Neural cell (in vitro differentiated cells): ENCODE data around the gene PEA15. TPM values are rescaled to one million over a fixed set of nuclear protein-coding genes. Genes with fewer than 3 reads are reported as not detected.

Experiments
- H2AFZ ChIP-seq: fragments of 200-600, 300-800 bp; sonication (generic), shearing (Covaris generic); 2 replicates; pipeline ENCODE4 v1.6.0; 2014; ENCODE audit warnings: low read depth, mild to moderate bottlenecking, antibody characterized with exemption, low read length, moderate library complexity
- H3F3A ChIP-seq: fragments of 200-600 bp; shearing (Covaris generic); 2 replicates; pipeline ENCODE4 v1.6.1; 2016; ENCODE audit warnings: mild to moderate bottlenecking, moderate library complexity, mixed read lengths, antibody characterized with exemption, low read length; ENCODE audit not compliant: insufficient read depth, poor library complexity, severe bottlenecking
- H3K27ac ChIP-seq: fragments of 200-600, 300-800 bp; sonication (generic), shearing (Covaris generic); 2 replicates; pipeline ENCODE4 v1.5.1; 2014; ENCODE audit warnings: mild to moderate bottlenecking, low read length, moderate library complexity
- H3K27me3 ChIP-seq: fragments of 300-800, 200-600 bp; sonication (generic), shearing (Covaris generic); 2 replicates; pipeline ENCODE4 v1.6.0; 2014; ENCODE audit warnings: mild to moderate bottlenecking, low read depth, low read length, moderate library complexity; ENCODE audit not compliant: insufficient read depth
- H3K36me3 ChIP-seq: fragments of 300-800, 200-600 bp; sonication (generic), shearing (Covaris generic); 2 replicates; pipeline ENCODE4 v1.5.1; 2014; ENCODE audit warnings: mild to moderate bottlenecking, antibody characterized with exemption, low read length, moderate library complexity; ENCODE audit not compliant: insufficient read depth
- H3K4me2 ChIP-seq: fragments of 300-800, 200-600 bp; sonication (generic), shearing (Covaris generic); 2 replicates; pipeline ENCODE4 v1.6.0; 2014; ENCODE audit warnings: mild to moderate bottlenecking, low read length
- H3K4me3 ChIP-seq: fragments of 300-800, 200-600 bp; sonication (generic), shearing (Covaris generic); 2 replicates; pipeline ENCODE4 v1.5.1; 2014; ENCODE audit warnings: mild to moderate bottlenecking, low read length, moderate library complexity
- H3K79me2 ChIP-seq: fragments of 200-600 bp; shearing (Covaris generic); replicated peaks from 2 replicates; pipeline ENCODE4 v1.6.0; 2014; ENCODE audit warnings: mild to moderate bottlenecking, low read length, moderate library complexity; ENCODE audit not compliant: insufficient read depth
- H3K9ac ChIP-seq: fragments of 300-800, 200-600 bp; sonication (generic), shearing (Covaris generic); 2 replicates; pipeline ENCODE4 v1.6.1; 2016; ENCODE audit warnings: mild to moderate bottlenecking, low read length, mixed read lengths
- H3K9me2 ChIP-seq: fragments of 200-600 bp; shearing (Covaris generic); 2 replicates; pipeline ENCODE4 v1.6.1; 2016; ENCODE audit warnings: mild to moderate bottlenecking, low read length, mixed read lengths; ENCODE audit not compliant: insufficient read depth
- H3K9me3 ChIP-seq: fragments of 200-600, 300-800 bp; sonication (generic), shearing (Covaris generic); 2 replicates; pipeline ENCODE4 v1.6.1; 2016; ENCODE audit warnings: mild to moderate bottlenecking, mixed run types, low read length, moderate library complexity, mixed read lengths
- H4K20me1 ChIP-seq: fragments of 200-600 bp; shearing (Covaris generic); 2 replicates; pipeline ENCODE4 v1.6.1; 2016; ENCODE audit warnings: mild to moderate bottlenecking, mixed run types; ENCODE audit not compliant: insufficient read depth
- CTCF ChIP-seq: fragments of 450-650 bp; IDR thresholded peaks from 2 replicates; pipeline ENCODE4 v1.5.1; 2014; ENCODE audit warnings: antibody characterized with exemption, mild to moderate bottlenecking, moderate library complexity; ENCODE audit not compliant: poor library complexity, severe bottlenecking
- EP300 ChIP-seq: fragments of 450-650 bp; conservative IDR thresholded peaks from 2 replicates; pipeline ENCODE4 v1.6.1; 2014; ENCODE audit warnings: antibody characterized with exemption, mild to moderate bottlenecking, moderate library complexity; ENCODE audit not compliant: poor library complexity, severe bottlenecking
- EZH2 ChIP-seq: fragments of 200-600, 300-800 bp; shearing (Covaris generic), sonication (generic); IDR thresholded peaks from 2 replicates; pipeline ENCODE4 v1.6.1; 2014; ENCODE audit warnings: antibody characterized with exemption, low read length, borderline replicate concordance, mild to moderate bottlenecking; ENCODE audit not compliant: insufficient read depth, poor library complexity, severe bottlenecking
- MXI1 ChIP-seq: fragments of 450-650 bp; conservative IDR thresholded peaks from 2 replicates; pipeline ENCODE4 v1.6.1; 2014; ENCODE audit warnings: antibody characterized with exemption, mild to moderate bottlenecking; ENCODE audit not compliant: poor library complexity, severe bottlenecking
- POLR2AphosphoS5 ChIP-seq: IDR thresholded peaks from 2 replicates; pipeline ENCODE4 v1.6.1; 2012
- RAD21 ChIP-seq: fragments of 450-650 bp; conservative IDR thresholded peaks from 2 replicates; pipeline ENCODE4 v1.6.1; 2014; ENCODE audit warnings: antibody characterized with exemption, mild to moderate bottlenecking, moderate library complexity
- REST ChIP-seq: IDR thresholded peaks from 2 replicates; pipeline ENCODE4 v1.6.1; 2012; ENCODE audit warnings: borderline replicate concordance
- SMC3 ChIP-seq: fragments of 450-650 bp; conservative IDR thresholded peaks from 2 replicates; pipeline ENCODE4 v1.6.1; 2014; ENCODE audit warnings: antibody characterized with exemption, mild to moderate bottlenecking, moderate library complexity; ENCODE audit not compliant: poor library complexity
- TAF1 ChIP-seq: IDR thresholded peaks from 2 replicates; pipeline ENCODE4 v1.6.1; 2012; ENCODE audit warnings: low read depth
- polyA plus RNA-seq: library from polyadenylated mRNA; depleted of rRNA; stranded (reverse); fragments of >200 nt; gene quantifications from 2 replicates; pipeline ENCODE4 v1.2.3, GENCODE V29; 2014

The PEA15 gene
- polyA plus RNA-seq, 1 donor from 2014 or later, result 46.4 TPM

- Histone ChIP-seq H3K9me2 (no peaks in the 10 kb centered on the region), H3K9ac (no peak overlapping the region), H3K27me3 (no peaks in the 10 kb centered on the region), H2AFZ (no peak overlapping the region), H4K20me1 (no peaks in the 10 kb centered on the region), H3F3A (no peaks in the 10 kb centered on the region), H3K9me3 (no peaks in the 10 kb centered on the region), H3K4me2 (no peak overlapping the region), H3K79me2 (no peaks in the 10 kb centered on the region), H3K27ac (no peak overlapping the region), H3K4me3 (no peak overlapping the region), H3K36me3 (no peaks in the 10 kb centered on the region)
- TF ChIP-seq POLR2AphosphoS5 (no peak), TAF1 (no peak), EP300 (no peak), SMC3 (no peak), MXI1 (no peak), CTCF (no peak), RAD21 (no peak), REST (no peak), EZH2 (no peak)
These were observed 46.6 kb upstream of the PEA15 start for GRCh38 chr1:160158534-160158933.

GRCh38 chr1:160159846-160160245 is 45.3 kb upstream of the PEA15 start:
- Histone ChIP-seq H4K20me1 (no peaks in the 10 kb centered on the region), H3K79me2 (no peaks in the 10 kb centered on the region), H3K9me2 (no peaks in the 10 kb centered on the region), H3K36me3 (no peaks in the 10 kb centered on the region), H3F3A (no peaks in the 10 kb centered on the region), H3K4me2 (no peak overlapping the region), H3K27me3 (no peaks in the 10 kb centered on the region), H3K9me3 (no peaks in the 10 kb centered on the region), H3K4me3 (no peak overlapping the region), H3K9ac (no peak overlapping the region), H3K27ac (no peak overlapping the region), H2AFZ (no peak overlapping the region)
- TF ChIP-seq POLR2AphosphoS5 (no peak), SMC3 (no peak), MXI1 (no peak), CTCF (no peak), EP300 (no peak), TAF1 (no peak), RAD21 (no peak), EZH2 (no peak), REST (no peak)
